ENCODE measurements around the gene RNF214.
A peak's percentile ranks its signal among the peaks of the same experiment; 100 is the strongest.
"Not testable (repeated sequence)": the region's sequence is repeated elsewhere in the genome, so short reads cannot be mapped to it uniquely, and the experiment has no call there.

RNF214 gene

GRCh38 chr11:117230999-117231841 is 1.3 kb upstream of the RNF214 start:
- Mint-ChIP-seq H3K4me1 (peaks cover 58% of the 10 kb centered on the region), H3K9me3 (no peaks in the 10 kb centered on the region), H3K4me3 (peak overlapping the region; percentile 94 to 100), H3K27me3 (no peaks in the 10 kb centered on the region), H3K27ac (peak overlapping the region; percentile 98)
- ATAC-seq (peak; percentile 21), DNase-seq (peak; percentile 15 to 16)

- Mint-ChIP-seq H3K27ac (peak within 1 kb of the TSS; percentile 98 to 100), H3K4me1 (peaks cover 53% of the 10 kb centered on the region), H3K9me3 (no peaks in the 10 kb centered on the region), H3K27me3 (no peaks in the 10 kb centered on the region), H3K4me3 (peak within 1 kb of the TSS; percentile 94 to 100)
- ATAC-seq (no peak), DNase-seq (peak in 1 of 2 donors; percentile 67)
Observed at GRCh38 chr11:117231842-117232091, 704 bp upstream of the RNF214 start, which contains the start of gene PCSK7. Gene PCSK7, minus strand, starts transcription at chr11:117232073. Its CDS starts 2,229 bp downstream, at chr11:117229844.

GRCh38 chr11:117232911-117233409 is 489 bp downstream of the RNF214 start:
- H3K4me1 Mint-ChIP-seq: peaks cover 43% of the 10 kb centered on the region
- H3K27ac Mint-ChIP-seq: peak overlapping the region; percentile 90 to 93
- DNase-seq: peak in 1 of 2 donors; percentile 25
- no peaks in the 10 kb centered on the region for H3K9me3 Mint-ChIP-seq
- no peaks in the 10 kb centered on the region for H3K27me3 Mint-ChIP-seq
- peak overlapping the region; percentile 87 to 94 for H3K4me3 Mint-ChIP-seq
- peak; percentile 2 for ATAC-seq

- peaks cover 12% of the 10 kb centered on the region for H3K4me1 Mint-ChIP-seq
- no peaks in the 10 kb centered on the region for H3K9me3 Mint-ChIP-seq
- DNase-seq (no peak), ATAC-seq (no peak)
- no peak overlapping the region for H3K27ac Mint-ChIP-seq
- H3K4me3 Mint-ChIP-seq: no peak overlapping the region
- no peaks in the 10 kb centered on the region for H3K27me3 Mint-ChIP-seq
Observed at GRCh38 chr11:117238221-117238620, 5.8 kb downstream of the RNF214 start.

GRCh38 chr11:117239295-117239694 is 6.8 kb downstream of the RNF214 start:
- no peak for ATAC-seq
- no peak for DNase-seq
- Mint-ChIP-seq H3K9me3 (no peaks in the 10 kb centered on the region), H3K4me1 (peaks cover under 1% of the 10 kb centered on the region), H3K4me3 (no peak overlapping the region), H3K27ac (no peak overlapping the region), H3K27me3 (no peaks in the 10 kb centered on the region)

- ATAC-seq: no peak
- Mint-ChIP-seq H3K27me3 (no peaks in the 10 kb centered on the region), H3K27ac (no peak overlapping the region), H3K4me1 (no peaks in the 10 kb centered on the region), H3K9me3 (no peaks in the 10 kb centered on the region), H3K4me3 (no peak overlapping the region)
- no peak for DNase-seq
Observed at GRCh38 chr11:117248341-117248740, 15.9 kb downstream of the RNF214 start.

GRCh38 chr11:117249571-117249970 is 17.1 kb downstream of the RNF214 start:
- DNase-seq (no peak), ATAC-seq (no peak)
- no peak overlapping the region for H3K27ac Mint-ChIP-seq
- H3K4me1 Mint-ChIP-seq: no peaks in the 10 kb centered on the region
- H3K27me3 Mint-ChIP-seq: no peaks in the 10 kb centered on the region
- H3K4me3 Mint-ChIP-seq: no peak overlapping the region
- H3K9me3 Mint-ChIP-seq: no peaks in the 10 kb centered on the region

GRCh38 chr11:117251506-117251905 is 19.0 kb downstream of the RNF214 start:
- H3K27me3 Mint-ChIP-seq: no peaks in the 10 kb centered on the region
- H3K4me1 Mint-ChIP-seq: no peaks in the 10 kb centered on the region
- H3K9me3 Mint-ChIP-seq: no peaks in the 10 kb centered on the region
- H3K27ac Mint-ChIP-seq: peak overlapping the region in 1 of 2 donors; percentile 18
- ATAC-seq (no peak), DNase-seq (no peak)
- H3K4me3 Mint-ChIP-seq: no peak overlapping the region

- H3K4me3 Mint-ChIP-seq: no peak overlapping the region
- ATAC-seq (no peak), DNase-seq (no peak)
- H3K4me1 Mint-ChIP-seq: no peaks in the 10 kb centered on the region
- no peak overlapping the region for H3K27ac Mint-ChIP-seq
- no peaks in the 10 kb centered on the region for H3K9me3 Mint-ChIP-seq
- H3K27me3 Mint-ChIP-seq: no peaks in the 10 kb centered on the region
Observed at GRCh38 chr11:117255966-117256365, 23.5 kb downstream of the RNF214 start.

GRCh38 chr11:117256573-117256972 is 24.1 kb downstream of the RNF214 start:
- no peak for DNase-seq
- ATAC-seq: no peak
- H3K4me3 Mint-ChIP-seq: no peak overlapping the region
- H3K9me3 Mint-ChIP-seq: no peaks in the 10 kb centered on the region
- no peaks in the 10 kb centered on the region for H3K27me3 Mint-ChIP-seq
- H3K27ac Mint-ChIP-seq: no peak overlapping the region
- H3K4me1 Mint-ChIP-seq: no peaks in the 10 kb centered on the region

- no peak overlapping the region for H3K4me3 Mint-ChIP-seq
- no peaks in the 10 kb centered on the region for H3K27me3 Mint-ChIP-seq
- DNase-seq (no peak), ATAC-seq (no peak)
- no peak overlapping the region for H3K27ac Mint-ChIP-seq
- no peaks in the 10 kb centered on the region for H3K9me3 Mint-ChIP-seq
- no peaks in the 10 kb centered on the region for H3K4me1 Mint-ChIP-seq
Observed at GRCh38 chr11:117258576-117258975, 26.1 kb downstream of the RNF214 start.

- no peak overlapping the region for H3K4me3 Mint-ChIP-seq
- no peak for DNase-seq
- no peak overlapping the region for H3K27ac Mint-ChIP-seq
- H3K27me3 Mint-ChIP-seq: no peaks in the 10 kb centered on the region
- H3K9me3 Mint-ChIP-seq: no peaks in the 10 kb centered on the region
- no peak for ATAC-seq
- no peaks in the 10 kb centered on the region for H3K4me1 Mint-ChIP-seq
Observed at GRCh38 chr11:117259417-117259816, 26.9 kb downstream of the RNF214 start.

GRCh38 chr11:117264624-117265323 is 32.3 kb downstream of the RNF214 start:
- not testable (repeated sequence) for H3K27ac Mint-ChIP-seq, ATAC-seq, H3K4me3 Mint-ChIP-seq, DNase-seq, H3K9me3 Mint-ChIP-seq, H3K4me1 Mint-ChIP-seq, H3K27me3 Mint-ChIP-seq

- ATAC-seq: no peak
- no peak for DNase-seq
- H3K9me3 Mint-ChIP-seq: no peaks in the 10 kb centered on the region
- no peak overlapping the region for H3K4me3 Mint-ChIP-seq
- H3K27ac Mint-ChIP-seq: no peak overlapping the region
- H3K27me3 Mint-ChIP-seq: no peaks in the 10 kb centered on the region
- no peaks in the 10 kb centered on the region for H3K4me1 Mint-ChIP-seq
Observed at GRCh38 chr11:117265745-117266144, 33.3 kb downstream of the RNF214 start.

- ATAC-seq (no peak), DNase-seq (no peak)
- Mint-ChIP-seq H3K9me3 (no peaks in the 10 kb centered on the region), H3K27me3 (no peaks in the 10 kb centered on the region), H3K27ac (peak overlapping the region in 1 of 2 donors; percentile 63), H3K4me1 (no peaks in the 10 kb centered on the region), H3K4me3 (no peak overlapping the region)
Observed at GRCh38 chr11:117269856-117270255, 37.4 kb downstream of the RNF214 start.

GRCh38 chr11:117271208-117271607 is 38.7 kb downstream of the RNF214 start:
- Mint-ChIP-seq H3K27ac (no peak overlapping the region), H3K4me1 (no peaks in the 10 kb centered on the region), H3K4me3 (no peak overlapping the region), H3K9me3 (no peaks in the 10 kb centered on the region), H3K27me3 (no peaks in the 10 kb centered on the region)
- DNase-seq: no peak
- no peak for ATAC-seq

Data from stimulated activated naive CD8-positive, alpha-beta T cell treated with anti-CD3 and anti-CD28 coated beads, Interleukin-15, amount 100 ng/mL, for 72 hours (primary cell).